Activated CD4-positive, CD25-positive, alpha-beta regulatory T cell treated with anti-CD3 and anti-CD28 coated beads, Interleukin-2, amount 50 U/mL, for 72 hours (primary cell): ENCODE data around the gene VSIG8.

ENCODE experiments used
- DNase-seq: peaks from one replicate; pipeline ENCODE4 v3.0.0; 2021

Gene VSIG8

GRCh38 chr1:159882527-159882862, 20.0 kb upstream of the VSIG8 start:
- no peak for DNase-seq

- no peak for DNase-seq
Measured at GRCh38 chr1:159881622-159882526, 19.4 kb upstream of the VSIG8 start.

DNA sequence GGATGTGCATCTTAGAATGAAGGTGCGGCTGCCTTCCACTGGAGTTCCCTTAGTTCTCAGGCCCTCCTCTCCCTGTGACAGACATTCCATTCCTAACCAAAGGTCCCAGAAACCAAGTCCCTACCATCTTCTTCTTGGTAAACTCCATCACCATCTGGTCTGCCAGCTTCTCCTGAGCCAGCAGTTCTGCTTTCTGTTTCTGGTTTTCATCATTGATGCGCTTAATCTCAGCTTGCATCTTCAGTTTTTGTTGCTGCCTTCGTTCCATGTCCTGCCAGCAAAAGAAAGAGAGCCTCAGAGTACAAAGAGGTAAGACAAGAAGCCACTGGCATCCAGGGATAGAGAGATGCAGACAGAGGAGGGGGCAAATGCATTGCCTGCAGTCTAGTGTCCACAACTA, 18.0 kb upstream of the VSIG8 start:
- DNase-seq, result no peak

GRCh38 chr1:159879977-159880376, 17.5 kb upstream of the VSIG8 start:
- no peak for DNase-seq

DNA sequence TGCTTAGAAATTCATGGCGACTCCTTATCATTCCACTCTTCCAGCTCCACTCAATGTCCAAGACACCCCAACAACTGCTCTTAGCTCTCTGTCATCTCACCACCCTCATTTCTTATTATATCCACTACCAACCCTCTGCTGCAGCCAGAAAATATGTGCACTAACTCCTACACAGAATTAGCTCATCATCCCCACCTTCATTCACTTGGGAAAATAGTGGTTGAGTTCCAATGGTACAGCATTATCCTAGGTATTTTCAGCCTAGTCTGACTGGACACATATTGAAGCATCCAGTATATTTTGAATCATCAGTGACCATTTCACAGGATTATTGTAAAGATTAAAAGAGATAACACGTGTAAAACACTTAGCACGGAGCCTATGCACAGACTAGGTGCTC, 16.7 kb upstream of the VSIG8 start:
- no peak for DNase-seq

- DNase-seq, result no peak
Measured at GRCh38 chr1:159877695-159878444, 15.4 kb upstream of the VSIG8 start.

GRCh38 chr1:159873530-159874143, 11.2 kb upstream of the VSIG8 start:
- DNase-seq, result no peak

DNA sequence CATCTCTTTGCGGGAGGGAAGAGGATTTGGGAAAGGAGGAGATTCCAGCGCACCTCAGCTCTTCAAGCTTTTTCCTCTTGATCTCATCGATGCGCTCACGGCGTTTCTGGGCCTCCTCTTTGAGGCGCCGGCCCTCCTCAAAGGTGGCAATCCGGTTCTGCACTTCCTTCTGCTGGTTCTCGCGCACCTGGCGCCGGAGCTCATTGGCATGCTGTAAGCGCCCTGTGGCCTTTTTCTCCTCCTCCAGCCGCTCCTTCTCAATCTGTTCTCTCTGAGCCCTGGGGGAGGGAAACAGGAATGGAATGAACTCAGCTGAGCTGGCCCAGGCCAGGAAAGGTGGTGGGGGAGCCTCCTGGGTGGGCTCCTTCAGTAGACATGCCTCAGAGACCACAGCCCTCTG, 10.4 kb upstream of the VSIG8 start:
- no peak for DNase-seq

- no peak for DNase-seq
Measured at GRCh38 chr1:159870704-159871103, 8.2 kb upstream of the VSIG8 start.

GRCh38 chr1:159869607-159870006, 7.2 kb upstream of the VSIG8 start:
- DNase-seq, result no peak

- DNase-seq, result no peak
Measured at GRCh38 chr1:159869173-159869572, 6.7 kb upstream of the VSIG8 start.

- DNase-seq, result no peak
Measured at GRCh38 chr1:159868766-159869165, 6.3 kb upstream of the VSIG8 start.

GRCh38 chr1:159867664-159868026, 5.2 kb upstream of the VSIG8 start:
- no peak for DNase-seq

DNA sequence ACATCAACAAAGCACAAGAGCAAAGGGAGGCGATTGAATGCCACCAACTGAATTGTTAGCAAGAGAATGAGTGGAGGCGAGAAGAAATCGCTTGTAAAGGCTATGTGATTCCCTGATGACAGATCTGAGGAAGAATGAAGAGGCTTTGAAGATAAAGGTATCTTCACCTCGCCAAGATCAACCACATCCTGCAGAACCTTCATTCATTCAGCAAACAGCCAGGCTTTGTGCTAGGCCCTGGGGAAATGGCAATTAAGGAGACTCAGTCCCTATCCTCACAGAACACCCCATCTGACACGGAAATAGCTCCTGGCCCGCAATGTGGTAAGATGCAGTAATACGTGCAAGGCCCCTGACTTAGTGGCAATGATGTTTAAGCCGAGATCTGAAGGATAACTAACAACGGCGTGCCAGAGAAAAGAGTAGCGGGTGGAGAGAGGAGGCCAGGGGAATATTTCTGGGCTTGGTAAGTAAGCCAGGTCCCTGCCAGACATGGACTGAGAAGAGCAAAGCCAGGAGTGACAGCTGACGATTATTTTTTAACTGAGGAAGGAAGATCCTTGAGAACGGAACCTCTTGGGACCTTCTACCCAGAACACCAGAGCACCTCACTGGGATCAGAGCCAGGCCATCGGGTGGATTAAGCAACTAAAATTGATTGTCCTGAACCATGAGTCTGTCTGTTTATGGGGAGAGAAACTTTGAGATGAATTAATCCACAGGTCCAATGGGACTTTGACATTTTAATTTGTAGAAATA, 4.6 kb upstream of the VSIG8 start:
- DNase-seq, result no peak

DNA sequence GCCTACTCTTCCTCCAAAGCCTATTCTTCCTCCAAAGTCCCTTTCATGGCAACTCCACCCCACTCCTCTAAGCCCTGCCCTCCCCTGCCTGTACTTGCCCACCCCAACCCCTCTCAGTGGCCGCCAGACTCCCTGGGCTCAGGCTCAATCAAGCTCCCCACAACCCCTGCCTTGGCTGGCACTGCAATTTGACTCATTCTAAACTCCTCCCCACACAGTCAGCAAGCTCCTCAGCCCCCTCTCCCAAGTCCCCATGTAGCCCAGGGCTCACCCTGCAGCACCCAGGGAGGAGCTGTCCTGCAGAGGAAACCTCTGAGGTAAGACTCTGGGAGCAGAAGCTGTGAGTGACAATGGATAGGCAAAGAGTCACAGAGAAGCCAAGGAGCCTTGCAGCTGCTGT, 3.6 kb upstream of the VSIG8 start:
- no peak for DNase-seq

- DNase-seq, result no peak
Measured at GRCh38 chr1:159864262-159864661, 1.8 kb upstream of the VSIG8 start.

GRCh38 chr1:159862031-159862430, 426 bp downstream of the VSIG8 start:
- DNase-seq, result no peak

- no peak for DNase-seq
Measured at GRCh38 chr1:159861218-159861617, 1.2 kb downstream of the VSIG8 start.

DNA sequence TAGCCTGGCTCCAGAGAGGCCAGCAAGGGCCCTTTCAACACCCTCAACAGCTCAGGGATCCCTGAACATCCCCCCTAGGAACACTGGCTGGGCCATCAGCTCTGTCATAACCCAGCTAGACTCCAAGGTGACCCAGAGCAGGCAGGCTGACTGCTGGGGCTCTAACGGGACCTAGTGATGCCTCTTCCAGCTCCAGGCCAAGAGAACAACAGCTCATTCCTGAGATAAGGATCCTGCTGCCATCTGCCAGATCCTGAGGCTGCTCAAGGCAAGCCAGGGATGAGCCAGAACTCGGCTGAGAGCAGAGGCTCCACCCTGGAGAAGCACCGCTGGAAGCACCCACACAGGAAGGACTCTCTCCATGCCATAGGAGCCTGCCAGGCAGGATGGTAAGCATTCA, 2.0 kb downstream of the VSIG8 start:
- no peak for DNase-seq

DNA sequence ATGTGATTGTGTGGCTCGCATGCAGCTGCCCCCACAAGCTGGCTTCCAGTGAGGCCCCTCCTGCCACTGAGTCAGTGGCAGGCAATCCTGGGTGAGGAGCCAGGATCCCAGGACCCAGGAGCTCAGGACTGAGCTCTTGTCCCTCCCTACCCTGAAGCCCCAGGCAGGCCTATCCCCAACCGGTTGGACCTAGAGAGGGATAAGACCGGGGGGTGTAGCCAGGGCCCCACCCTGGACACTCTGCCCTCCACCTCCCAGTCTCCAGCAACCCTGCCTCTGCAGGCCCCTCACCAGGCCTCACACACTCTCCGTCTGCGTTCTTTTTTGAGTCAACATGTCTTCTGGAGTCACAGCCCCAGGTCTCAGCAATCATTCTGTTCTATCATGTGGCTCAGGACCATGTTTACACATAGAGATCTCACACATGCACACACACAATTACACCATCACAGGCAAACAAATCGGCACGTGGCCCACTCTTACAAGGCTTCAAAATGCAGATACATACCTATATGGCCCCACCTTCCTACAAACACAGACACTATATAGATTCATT, 2.6 kb downstream of the VSIG8 start:
- no peak for DNase-seq

- no peak for DNase-seq
Measured at GRCh38 chr1:159857889-159858288, 4.6 kb downstream of the VSIG8 start.

GRCh38 chr1:159856576-159856975, 5.9 kb downstream of the VSIG8 start:
- no peak for DNase-seq

DNA sequence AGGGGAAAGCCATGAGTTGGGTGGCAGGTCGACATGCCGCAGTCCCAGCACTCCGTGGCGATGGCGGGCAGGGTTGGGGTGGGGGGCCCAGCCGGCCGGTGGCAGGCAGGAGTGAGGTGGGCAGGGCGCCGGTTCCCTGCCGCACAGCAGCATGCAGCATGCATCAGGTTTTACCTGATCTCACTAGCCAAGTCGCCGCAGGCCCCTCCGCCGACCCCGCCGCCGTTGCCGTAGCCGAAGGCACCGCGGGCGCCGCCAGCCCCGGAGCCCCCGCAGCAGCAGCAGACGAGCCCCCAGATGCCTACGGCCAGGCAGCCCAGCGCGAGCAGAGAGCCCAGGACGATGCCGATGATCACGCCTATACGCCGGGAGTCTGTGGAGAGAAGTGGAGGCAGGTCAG, 6.7 kb downstream of the VSIG8 start:
- DNase-seq, result no peak
